Stimulated activated CD4-positive, alpha-beta T cell treated with anti-CD3 and anti-CD28 coated beads, Interleukin-1b, Interleukin-23, amount 100 ng/mL, for 4 hours (primary cell): ENCODE data around the gene SPG11.
"Not testable (repeated sequence)": the region's sequence is repeated elsewhere in the genome, so short reads cannot be mapped to it uniquely, and the experiment has no call there.

Source experiments
- DNase-seq, 2 donors: peaks; one replicate each; pipeline ENCODE4 v3.0.0-alpha.2; 2020; ENCODE audit warnings: low read depth in 2 of 2

The SPG11 gene

DNA sequence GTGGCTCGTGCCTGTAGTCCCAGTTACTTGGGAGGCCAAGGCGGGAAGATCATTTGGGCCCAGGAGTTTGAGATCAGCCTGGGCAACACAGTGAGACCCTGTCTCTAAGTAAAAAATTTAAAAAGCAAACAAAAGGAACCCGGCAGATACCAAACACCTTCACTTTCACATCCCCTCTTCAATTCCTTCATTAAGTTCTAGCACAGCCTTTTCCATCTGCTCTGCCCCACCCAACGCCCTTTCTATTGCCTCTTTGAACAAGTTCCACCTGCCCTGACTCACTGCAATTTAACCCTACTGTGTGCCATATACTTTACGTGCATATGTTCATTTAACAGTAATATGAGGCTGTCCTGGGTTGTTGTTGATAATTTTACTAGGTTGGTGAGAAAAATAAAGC is 12.4 kb upstream of the SPG11 start:
- no peak for DNase-seq

DNA sequence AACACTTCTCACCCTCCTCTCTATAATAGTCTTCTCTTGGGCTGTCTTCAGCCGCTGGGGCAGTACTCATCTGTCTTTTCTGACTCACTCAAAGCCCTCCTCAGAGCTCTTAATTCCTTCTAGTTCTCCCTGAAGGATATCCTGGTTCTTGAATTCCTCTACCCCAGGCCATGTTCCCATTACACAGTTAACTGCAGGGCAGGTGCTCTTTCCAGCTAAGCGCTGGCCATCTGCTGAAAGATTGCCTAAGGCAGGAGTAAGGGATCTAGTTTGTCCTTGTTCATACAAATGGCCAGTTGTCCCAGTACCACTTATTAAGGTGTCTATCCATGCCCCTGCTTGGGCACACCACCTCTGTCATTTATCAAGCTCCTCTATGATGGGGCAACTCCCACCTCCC is 10.2 kb upstream of the SPG11 start:
- DNase-seq: no peak

DNA sequence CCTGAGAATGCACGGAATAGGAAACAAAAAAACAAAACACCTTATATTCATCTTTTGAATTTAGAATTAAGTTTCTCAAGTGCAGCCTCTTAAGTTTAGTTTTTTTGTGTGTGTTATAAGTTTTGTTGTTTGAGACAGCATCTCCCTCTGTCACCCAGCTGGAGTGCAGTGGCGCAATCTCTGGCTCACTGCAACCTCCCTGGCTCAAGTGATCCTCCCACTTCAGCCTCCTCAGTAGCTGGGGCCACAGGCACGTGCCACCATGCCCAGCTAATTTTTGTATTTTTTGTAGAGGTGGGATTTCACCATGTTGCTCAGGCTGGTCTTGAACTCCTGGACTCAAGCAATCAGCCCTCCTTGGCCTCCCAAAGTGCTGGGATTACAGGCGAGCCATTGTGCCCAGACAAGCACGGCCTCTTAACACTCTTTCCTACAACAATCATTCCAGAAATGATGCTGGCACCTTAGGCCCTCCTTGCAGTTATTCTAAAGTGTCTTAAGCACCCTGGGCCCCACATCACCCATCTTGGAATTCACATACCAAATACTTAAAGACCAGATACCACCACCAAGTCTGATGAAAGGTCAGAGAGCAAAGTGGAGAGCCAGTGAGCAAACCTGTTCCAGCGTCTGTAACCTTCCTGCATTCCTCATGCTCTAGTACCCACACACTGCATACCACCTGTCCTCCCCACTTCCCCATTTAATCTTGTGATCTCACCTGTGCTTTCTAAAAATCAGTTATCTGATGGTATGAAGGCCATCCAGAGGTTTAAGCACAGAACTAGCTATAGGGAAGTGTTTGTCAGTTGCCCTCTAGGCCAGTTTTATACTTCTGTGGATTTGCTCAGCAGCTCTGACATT is 6.9 kb upstream of the SPG11 start:
- no peak for DNase-seq

DNA sequence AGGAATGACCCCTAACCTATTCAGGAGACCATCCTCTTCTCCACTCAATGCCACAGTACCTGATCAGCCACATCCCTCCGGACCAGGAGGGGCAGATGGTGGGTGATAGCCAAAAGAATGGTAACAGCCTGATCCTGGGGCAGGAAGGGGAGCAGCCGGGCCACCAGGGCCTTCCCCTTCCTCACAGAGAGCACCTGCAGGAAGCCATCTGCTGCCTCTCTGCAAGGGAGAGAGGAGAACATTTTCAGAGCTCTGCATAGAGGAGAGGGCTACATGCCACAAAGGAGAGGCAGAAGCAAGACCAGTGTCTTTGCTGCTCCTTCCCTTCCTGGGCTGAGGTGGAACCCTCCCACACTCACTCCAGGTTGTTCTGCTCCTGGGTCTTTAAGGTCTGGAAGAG is 5.5 kb upstream of the SPG11 start:
- DNase-seq: no peak

DNA sequence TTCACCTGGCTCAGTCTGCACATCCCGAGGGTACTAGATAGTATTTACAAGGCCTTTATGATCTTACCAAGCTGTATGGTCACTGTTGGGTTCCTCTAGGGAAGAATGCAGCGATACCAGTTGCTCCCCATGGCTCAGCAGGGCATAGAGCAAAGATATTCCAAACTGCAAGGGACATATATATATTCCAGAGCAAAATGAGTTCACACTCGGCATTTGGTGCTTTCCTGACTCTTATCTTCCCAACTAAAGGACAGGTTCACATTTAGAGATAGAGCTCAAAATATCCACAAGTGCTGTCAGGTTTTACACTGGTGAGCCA is 3.5 kb upstream of the SPG11 start:
- DNase-seq: no peak

DNA sequence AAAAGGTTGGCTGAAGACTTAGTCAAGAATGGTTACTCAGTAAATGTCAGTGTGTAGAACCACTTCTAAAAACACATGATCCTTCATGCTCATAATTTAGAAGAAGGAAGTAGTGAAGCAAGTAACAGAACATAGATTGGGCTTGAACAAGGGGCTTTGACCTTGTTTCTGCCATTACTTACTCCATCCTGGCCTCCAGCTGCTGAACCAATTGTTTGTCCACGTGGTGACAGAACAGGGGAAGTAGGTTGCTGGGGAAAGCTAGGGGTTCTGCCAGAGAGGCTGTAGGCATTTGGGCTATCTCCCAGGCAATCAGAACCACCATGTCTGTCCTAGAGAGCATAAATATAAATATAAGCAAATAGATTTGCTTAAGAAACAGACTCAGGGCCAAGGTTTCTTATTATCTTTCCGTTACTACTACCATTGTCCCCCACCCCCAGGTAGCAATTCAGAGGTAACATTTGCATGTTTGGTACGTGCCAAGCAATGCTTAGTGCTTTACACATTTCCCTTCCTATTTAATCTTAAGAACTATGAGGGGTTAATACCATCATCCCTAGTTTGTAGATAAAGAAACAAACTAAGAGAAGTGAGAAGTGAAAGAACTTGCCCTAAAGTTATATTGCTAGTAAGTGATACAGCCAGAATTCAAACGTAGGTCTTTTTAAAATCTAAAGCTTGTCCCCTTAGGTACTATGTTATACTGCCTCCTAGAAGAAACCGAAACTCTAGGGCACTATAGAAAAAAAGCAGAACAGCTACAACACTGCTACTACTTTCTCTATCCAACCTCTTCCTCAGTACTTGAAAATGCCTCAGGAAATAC is 3.0 kb upstream of the SPG11 start:
- no peak for DNase-seq

DNA sequence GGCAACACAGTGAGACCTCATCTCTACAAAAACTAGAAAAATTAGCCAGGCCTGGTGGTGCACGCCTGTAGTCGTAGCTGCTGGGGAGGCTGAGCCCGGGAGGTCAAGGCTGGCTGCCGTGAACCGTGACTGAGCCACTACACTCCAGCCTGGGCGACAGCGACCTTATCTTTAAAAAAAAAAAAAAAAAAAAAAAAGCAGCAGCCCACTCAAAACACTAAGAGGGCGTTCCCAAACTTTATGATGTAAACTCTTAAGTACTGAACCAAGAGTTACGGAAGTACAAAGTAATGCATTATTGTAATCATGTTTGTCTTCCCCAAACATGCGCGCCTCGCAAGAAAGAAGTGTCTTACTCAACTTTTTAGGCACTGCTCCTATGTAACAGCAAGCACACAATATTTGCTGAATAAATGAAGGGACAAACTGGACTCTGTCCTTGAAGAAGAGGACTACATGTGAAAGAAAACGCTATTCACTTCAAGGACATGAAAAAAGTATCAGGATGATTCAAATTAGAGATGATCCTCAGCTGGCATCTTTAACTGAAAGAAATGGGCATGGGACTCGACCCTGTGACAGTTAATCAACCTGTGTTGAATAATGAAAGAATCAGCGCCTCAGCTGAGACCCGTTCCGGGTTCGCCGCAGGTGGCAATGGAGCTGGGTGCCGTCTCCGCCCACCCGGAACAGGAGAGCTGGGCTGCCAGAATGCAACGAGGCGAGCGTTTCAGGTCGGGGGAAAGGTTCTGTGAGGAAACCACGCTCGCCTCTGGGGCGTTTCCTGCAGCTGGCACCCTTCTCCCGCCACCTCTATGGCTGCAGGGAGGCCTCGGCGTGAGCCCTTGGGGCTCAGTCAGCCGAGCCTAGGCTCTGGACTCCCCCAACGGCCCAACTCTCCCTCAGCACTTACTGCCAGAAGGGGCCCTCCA is 718 bp downstream of the SPG11 start:
- DNase-seq: peak; percentile 62 to 68

DNA sequence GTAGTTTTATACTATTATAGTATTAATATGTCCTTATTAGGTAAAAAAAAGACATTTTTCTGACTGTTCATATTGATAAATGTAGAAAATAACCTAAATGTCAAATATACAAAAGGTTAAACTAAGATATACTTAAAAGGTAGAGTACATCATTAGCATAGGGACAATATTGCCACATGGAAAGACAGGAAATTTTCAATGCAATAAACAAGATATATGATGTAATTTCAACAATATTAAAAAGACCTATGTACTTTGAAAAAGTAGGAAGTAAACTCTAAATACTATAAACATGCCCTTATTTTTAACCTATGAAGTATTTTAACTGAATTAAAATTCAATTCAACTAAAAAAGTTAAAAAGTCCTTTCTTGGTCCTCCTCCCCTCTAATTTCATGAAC is 1.9 kb downstream of the SPG11 start:
- no peak for DNase-seq

DNA sequence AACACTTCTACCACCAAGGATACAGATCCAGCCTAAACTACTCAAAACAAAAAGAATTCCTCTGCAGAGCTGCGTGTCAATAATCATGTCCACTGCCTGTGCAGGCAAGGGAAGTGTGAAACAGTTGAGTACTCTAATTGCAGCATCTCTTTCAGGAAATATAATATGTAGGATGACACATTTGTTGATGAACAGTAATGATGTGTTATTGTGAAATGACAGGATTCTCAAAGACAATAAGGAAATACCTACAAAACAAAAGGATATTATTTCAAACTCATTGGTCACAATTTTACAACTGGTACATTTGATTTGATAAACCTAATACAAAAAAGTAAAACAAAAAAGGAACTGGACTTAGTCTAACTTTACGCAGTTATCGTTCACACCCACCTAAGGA is 4.4 kb downstream of the SPG11 start:
- no peak for DNase-seq

DNA sequence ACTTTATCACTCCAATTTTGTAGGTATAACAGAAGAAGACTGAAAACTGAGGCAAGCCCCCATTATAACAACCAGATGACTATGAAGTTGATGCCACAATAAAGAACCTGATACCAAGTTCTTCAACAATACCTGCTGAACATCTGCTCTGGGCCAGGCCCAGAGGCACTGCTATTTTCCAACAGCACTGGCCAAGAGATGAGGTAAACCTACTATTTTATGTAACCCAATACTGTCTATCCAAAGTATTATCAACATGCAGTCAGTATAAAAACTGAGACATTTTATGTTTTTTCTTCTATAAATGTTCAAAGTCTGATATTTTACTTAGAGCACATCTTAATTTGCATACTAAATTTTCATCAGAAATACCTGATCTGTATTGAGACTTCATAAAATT is 6.1 kb downstream of the SPG11 start:
- DNase-seq: no peak

DNA sequence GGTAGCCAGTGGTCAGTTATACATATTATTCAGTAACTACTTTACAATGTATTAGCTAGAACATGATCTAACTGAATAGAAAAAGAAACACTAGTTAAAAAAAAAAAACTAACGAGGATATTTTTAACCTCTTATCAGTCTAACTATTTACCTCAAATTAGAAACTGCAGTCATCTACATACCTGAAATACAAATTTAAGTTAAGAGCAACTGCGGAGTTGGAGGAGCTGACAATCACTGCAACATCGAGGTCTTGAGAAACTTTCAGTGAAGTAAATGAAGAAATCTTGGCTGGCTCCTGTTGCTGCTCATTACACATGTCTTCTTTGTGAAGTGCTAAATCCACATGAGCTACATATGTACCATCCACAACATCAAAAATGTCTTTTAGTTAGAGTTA is 6.5 kb downstream of the SPG11 start:
- no peak for DNase-seq

DNA sequence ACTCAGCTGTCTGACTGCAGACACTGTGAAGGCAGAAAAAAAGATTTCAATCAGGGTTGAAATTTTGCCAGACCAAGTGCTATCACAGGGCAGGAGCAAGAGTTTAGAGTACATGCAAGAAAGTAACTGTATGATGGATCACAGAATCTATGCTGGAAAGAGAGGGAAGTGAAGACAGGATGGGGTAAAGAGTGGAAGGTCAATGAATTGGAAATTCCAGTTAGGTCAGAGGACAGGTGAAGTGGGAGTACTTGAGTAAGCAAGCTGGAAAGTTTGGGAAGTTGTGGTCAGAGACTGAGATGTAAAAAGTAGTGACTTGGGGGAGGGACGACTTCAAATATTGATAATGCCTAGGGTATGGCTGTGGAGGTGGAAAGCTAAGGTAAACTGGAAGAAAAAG is 7.2 kb downstream of the SPG11 start:
- DNase-seq: no peak

DNA sequence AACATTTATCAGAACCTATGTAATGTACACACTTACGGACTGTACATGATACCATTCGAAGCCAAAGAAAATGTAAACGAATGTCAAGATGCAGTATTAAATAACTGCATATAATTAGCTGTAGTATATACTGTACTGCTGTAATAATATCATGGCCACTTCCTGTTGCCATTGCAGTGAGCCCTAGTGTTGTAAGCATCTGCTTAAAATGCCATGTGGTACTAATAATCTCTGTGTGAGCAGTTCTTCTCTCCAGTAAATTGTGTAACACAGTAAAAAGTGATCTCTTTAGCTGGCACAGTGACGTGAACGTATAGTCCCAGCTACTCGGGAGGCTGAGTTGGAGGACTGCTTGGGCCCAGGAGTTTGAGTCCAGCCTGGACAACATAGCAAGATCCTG is 8.6 kb downstream of the SPG11 start:
- DNase-seq: no peak

DNA sequence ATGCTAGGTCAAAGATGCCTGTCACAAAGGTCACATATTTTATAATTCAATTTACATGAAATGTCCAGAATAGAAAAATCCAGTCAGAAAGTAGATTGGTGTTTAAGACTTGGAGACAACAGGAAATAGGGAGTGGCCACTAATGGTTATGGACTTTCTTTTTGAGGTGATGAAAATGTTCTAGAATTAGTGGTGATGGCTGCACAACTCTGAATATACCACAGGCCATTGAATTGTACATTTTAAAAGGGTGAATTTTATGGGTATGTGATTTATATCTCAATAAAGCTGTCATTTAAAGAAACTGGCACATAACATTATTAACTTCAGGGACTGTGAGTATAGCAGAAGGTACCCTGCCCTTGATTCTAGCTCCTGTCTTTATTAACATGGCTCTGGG is 15.8 kb downstream of the SPG11 start:
- no peak for DNase-seq

DNA sequence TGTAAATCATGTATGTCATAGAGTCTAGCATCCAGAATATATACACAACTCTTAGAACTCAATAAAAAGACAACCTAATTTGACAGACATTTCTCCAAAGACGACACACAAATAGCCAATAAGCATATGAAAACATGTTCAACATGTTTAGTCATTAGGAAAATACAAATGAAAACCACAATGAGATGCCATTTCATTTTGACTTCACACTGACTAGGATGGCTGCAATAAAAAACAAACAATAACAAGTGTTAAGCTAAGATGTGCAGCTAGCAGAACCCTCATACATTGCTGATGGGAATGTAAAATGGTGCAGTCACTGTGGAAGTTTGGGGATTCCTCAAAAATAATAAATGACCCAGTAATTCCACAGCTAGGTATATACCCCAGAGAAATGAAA is 16.4 kb downstream of the SPG11 start:
- DNase-seq: no peak

DNA sequence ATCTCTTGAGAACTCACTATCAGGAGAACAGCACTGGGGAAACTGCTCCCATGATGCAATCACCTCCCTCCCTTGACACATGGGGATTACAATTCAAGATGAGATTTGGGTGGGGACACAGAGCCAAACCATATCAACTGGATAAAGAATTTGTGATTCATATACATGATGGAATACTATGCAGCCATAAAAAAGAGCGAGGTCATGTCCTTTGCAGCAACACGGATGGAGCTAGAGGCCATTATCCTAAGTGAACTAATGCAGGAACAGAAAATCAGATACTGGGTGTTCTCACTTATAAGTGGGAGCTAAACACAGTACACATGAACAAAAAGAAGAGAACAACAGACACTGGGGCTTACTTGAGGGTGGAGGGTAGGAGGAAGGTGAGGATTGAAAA is 17.0 kb downstream of the SPG11 start:
- DNase-seq: no peak

DNA sequence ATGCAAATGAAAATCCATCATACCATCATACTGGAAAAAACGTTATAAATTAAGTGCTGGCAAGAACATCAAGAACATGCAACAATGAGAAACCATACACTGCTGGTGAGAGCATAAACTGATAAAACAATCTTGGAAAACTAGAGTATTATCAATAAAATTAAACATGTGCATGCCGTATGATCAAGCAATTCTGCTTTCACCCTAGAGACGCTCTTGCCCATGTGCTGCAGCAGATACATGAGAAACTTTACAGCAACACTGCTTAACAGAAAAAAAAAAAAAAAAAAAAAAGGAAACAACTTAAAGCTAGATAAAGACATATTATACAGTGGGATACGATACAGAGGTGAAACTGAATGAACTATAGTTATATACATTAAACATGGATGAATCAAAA is 21.8 kb downstream of the SPG11 start:
- DNase-seq: no peak

DNA sequence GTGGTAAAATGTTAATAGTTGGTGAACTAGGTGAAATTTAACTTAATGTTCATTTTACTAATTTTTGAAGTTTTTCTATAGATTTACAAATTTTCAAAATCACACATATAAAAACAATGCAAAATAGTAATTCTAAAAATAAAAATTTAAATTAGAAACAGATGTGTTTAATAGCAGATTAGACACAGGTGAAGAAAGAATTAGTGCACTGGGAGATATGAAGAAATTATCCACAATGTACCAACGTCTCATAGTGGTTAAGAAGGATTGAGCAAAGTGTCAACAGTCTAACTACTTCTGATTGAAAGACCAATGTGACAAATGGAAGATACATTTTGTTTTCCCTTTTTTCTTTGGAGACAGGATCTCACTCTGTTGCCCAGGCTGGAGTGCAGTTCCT is 26.5 kb downstream of the SPG11 start:
- DNase-seq: no peak

DNA sequence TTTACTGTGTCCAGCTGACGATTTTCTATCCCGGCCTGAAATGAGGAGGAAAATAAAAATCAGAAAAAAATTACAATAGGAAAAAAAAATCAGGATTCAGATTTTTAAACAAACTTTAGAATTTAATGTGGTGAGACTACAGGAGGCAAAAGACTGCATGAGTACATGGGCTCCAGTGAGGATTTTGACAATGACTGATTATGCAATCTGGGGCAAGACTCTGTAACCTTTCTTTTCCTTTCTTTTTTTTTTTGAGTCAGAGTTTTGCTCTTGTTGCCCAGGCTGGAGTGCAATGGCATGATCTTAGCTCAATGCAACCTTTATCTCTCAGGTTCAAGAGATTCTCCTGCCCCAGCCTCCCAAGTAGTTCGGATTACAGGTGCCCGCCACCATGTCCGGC is 29.9 kb downstream of the SPG11 start:
- no peak for DNase-seq

DNA sequence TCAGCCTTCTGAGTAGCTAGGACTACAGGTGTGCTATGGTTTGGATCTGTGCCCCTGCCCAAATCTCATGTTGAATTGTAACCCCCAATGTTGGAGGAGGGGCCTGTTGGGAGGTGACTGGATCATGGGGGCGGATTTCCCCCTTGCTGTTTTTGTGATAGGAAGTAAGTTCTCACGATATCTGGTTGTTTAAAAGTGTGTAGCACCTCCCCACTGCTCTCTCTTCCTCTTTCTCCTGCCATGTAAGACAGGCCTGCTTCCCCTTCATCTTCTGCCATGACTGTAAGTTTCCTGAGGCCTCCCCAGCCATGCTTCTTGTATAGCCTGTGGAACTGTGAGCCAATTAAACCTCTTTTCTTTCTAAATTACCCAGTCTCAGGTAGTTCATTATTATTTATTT is 38.2 kb downstream of the SPG11 start:
- DNase-seq: not testable (repeated sequence)

DNA sequence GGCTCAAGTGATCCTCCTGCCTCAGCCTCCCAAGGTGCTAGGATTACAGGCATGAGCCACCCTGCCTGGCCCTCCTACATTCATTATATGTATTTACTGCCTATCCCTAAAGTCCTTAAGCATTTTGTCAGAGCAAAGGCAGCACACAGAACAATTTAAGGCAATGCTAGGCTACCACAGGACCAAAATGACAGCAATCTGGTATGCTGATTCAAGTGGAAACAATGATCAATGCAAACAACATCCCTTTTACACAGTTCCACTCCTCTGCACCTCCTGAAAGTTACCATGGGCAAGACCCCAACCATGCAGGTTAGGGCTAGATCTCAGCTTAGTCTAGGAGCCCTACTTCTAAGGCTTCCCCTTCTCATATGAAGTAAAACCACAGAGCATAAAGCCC is 40.3 kb downstream of the SPG11 start:
- no peak for DNase-seq

DNA sequence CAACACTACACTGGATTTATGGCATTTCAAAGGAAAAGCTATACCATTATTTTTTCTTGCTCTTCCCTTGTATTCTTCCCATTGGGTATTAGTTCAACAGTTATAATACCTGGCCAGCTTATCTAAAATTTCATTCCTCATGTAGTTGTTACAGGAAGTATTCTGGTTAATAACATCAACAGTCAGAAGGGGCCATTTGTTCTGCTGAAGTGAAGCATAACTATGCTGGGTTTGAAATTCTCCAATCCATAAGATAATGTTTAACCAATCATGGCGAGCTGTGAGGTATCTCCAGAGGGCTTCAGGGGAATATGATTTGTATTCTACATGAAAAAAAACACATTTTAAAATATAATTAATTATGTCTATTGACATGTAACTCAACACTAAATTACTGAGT is 43.4 kb downstream of the SPG11 start:
- no peak for DNase-seq
